GM21360 (cell line): ENCODE measurements around the gene PRKCZ.
"Not testable (repeated sequence)": the region's sequence is repeated elsewhere in the genome, so short reads cannot be mapped to it uniquely, and the experiment has no call there.

Experiments used
- ATAC-seq: cut with Tn5 transposase; IDR thresholded peaks from one replicate; pipeline ENCODE4 v1.9.1; 2021; ENCODE audit warnings: mild to moderate bottlenecking, moderate library complexity; ENCODE audit not compliant: unreplicated experiment

The PRKCZ gene

DNA sequence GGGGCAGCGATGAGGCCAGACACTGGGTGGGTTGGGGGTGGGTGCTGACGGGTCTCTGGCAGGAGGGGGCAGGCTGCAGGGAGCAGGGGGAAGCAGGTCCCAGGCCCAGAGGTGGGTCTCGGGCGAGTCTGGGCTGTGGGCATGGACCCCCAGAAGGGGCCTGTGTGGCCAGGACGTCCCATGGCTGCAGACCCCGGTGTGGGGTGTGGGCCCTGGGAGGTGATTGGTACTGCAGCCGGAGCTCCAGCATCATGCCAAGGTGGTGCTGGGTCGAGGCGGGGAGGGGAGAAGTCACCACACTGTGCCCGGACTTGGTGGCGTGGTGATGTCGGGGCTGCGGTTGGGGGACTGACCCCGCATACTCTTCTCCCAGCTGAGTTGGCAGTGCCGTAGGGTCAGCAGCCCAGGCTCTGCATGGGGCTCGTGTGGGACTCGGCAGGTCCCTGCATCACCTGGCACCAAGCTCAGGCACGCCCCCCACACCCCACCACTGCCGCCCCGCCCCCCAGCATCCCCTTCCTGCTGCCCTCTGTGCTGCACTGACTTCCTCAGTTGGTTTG is 31.2 kb downstream of the PRKCZ start:
- no peak for ATAC-seq

GRCh38 chr1:2082064-2082463 is 31.9 kb downstream of the PRKCZ start:
- ATAC-seq: no peak

DNA sequence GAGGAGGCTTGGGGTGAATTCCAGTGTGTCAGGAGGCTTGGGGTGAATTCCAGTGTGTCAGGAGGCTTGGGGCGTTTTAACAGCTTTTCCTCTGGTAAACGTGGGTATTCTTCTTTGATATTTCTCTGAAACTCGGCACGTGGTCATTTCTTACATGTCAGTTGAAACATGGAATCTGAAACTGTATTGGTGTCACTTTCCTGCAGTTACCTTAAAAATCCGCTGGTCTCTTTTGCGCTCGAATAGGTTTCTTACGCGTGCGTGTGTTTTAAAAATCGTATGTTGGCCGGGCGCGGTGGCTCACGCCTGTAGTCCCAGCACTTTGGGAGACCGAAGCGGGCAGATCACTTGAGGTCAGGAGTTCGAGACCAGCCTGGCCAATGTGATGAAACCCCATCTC is 33.5 kb downstream of the PRKCZ start:
- no peak for ATAC-seq

DNA sequence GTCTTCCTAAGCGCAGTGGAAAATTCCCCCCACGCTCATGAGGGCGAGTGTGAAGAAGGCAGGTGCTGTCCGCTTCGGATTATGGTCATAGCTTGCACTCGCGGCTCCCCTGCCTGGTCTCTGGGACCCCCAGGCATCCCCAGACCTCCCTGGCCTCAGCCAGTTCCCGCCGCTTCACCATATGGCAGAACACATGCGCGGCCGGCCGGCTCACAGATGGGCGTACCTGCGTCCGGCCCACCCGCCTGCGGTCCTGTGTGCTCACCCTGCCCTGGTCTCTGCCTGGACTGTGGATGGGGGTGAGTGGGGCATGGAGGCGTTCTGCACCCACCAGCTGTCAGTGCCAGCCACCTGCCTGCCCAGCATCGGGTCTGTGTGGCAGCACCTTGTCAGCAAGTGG is 34.1 kb downstream of the PRKCZ start:
- no peak for ATAC-seq

DNA sequence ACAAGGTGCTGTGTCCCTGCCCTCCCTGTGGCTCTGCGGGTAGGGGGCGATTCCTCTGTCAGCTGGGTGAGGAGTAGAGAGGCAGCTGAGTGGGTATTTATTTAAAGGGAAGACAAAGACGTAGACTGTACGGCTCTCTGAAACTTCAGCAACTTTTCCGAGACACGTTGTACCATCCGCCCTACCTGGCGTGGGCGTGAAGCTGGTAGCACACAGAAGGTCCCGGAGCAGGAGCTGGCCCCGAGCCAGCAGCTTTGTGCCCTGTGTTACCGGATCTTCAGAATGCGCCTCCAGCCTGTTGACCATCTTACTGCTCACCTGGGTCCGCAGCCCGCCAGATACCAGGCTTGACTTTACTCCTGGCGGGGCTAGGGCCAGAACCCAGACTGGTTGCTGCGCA is 34.9 kb downstream of the PRKCZ start:
- no peak for ATAC-seq

DNA sequence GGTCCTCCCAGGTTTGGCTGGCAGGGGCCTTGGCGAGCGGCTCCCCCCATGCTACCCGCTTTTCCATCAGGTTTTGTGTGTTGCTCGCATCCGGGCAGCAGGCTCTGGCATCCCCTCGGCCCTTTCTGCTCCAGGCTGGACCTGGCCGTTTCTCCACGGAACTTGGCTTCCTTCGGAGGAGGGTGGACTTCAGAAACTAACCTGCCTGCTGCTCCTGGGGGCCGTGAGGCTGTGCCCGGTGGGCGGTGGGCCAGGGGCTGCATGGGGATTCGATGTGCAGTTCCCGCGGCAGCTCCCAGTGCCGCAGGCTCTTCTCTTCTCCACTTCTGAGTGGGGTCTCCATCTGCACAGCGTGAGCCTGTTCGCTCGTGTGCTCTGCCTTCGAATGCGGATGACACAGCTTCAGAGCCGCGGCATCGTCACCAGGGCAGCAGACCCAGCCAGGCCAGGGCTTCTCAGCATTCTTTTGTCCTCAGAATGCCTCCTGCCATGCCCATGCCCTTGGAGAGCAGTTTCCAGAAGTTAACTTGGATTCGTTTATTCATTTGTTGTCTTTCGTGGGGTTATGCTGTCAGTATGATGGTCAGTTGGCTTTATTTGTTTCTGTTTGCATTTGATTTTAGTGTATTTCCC is 36.4 kb downstream of the PRKCZ start:
- no peak for ATAC-seq

GRCh38 chr1:2087766-2088165 is 37.6 kb downstream of the PRKCZ start:
- ATAC-seq: no peak

GRCh38 chr1:2088458-2088857 is 38.2 kb downstream of the PRKCZ start:
- ATAC-seq: no peak

DNA sequence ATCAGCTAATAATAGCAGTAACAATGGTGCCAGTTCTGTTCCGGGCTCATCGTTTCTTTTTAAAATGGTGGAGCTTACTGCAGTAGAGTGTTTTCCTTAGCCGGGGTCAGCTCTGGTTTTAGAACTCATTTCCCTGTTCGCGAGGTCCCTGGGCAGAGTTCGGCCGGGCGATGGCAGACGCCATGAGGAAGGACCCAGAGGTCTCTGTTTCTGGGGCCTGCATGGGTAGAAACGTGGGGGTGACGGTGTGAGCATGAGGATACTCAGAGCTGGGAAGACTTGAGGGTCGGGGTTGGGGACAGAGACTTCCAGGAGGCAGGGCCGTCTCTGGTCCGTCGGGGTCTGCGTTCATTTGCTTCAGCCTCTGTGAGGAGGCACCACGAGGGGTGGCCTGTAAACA is 38.8 kb downstream of the PRKCZ start:
- no peak for ATAC-seq

DNA sequence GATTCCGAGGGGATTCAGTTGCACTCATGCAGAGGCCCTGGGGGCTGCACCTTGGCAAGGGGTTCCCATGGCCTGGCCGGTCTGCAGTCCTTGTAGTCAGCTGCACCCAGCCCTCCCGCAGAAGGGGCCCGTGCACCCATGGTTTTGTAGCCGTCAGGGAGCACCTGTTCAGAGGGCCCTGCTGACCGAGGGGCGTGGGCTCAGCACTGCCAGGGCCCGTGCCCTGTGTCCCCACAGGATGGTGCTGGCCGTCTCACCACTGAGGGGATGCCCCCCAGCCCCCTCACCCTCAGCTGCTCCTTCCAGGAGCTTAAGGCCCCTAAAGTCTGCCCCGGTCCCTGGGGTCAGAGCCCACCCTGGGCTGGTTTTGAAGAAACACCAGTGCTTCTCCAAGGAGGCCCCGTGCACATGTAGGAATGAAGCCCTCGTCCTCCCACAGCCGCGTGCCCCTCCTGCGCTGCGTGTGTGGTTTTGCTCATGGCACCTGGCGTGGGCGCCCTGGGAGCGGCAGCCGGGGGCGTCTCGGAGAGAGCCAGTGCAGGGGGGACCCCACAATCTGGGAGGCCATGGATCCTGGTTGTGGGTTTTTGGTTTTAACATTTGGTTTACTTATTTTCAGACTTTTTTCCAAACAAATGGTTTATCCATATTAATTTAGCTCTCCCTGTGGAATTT is 40.1 kb downstream of the PRKCZ start:
- ATAC-seq: no peak

DNA sequence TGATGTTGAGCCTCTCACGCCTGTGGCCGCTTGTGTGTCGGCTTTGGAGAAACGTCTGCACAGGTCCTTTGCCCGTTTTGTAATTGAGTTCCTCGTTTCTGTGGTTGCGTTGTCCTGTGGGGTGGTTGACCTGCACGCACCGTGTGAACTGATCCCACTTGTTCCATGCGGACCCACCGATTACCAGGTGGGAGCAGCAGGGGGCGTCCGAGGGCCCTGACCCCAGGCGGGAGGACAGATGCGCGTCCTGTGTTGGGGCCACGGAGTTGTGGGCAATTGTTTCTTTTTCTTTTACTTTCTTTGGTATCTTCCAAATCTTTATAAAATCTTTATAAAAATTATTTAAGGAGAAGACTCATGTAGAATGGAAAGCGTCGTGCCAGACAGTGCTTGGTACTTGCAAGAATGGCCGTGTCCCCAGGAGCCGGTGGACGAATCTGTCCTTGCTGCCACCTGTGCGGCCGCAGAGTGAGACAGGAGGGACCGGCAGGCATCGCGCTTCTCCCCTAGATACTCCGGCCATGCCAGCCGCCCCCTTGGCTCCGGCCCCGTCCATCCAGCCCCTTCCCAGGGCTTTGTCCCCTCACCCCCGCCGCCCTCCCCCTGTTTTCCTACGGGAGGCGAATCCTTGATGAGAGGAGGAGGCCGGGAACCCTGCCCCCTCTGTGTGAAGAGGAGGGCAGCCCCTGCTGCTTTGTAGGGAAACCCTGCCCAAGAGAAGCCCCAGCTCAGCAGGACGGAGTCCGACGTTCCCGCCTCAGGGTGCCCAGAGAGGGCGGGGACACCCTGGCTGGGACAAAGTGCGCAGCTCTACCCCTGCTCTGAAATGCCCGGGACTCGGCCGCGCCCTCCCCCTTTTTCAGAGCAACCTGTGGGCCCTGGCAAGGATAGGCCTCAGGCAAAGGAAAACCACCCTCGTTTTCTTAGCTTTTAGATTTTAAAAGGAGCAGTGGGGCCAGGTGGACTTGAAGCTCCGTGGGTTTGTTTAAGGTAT is 41.7 kb downstream of the PRKCZ start:
- no peak for ATAC-seq

DNA sequence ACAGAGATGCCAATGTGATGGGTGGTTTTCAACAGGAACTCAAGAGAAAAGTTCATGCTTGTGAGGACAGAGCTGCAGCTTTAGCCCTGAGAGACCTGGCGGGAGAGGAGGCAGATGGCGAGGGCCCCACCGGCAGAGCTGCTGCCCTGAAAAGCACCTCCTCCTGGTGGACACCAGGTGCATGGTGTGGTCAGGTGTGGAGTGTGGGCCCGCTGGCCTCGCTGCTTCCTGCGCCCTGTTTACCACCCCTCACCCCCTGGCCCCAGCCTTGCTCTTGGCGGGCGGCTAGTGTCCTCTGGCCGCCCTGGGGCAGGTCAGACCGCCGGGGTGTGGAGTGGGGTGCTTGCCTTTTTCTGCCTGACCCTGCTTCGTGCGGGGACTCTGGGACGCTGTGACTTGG is 42.8 kb downstream of the PRKCZ start:
- ATAC-seq: no peak

DNA sequence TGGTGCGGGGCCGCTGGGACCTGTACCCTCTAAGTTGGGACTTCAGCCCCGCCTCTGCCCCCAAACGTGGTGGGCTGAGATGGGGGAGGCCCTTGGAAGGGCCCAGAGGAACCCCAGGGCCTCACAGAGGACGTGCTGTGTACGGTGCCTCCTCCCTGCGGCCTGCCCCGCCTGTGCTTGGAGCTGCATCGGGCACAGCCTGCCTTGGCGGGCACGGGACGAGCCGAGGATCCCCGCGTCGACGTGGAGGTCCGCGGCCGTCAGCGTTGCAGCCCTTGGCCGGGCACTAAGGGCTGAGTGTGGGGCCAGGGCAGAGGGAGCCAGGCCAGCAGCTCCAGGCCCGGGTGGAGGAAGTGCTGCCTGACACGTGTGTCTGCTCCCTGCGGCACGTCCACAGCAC is 43.4 kb downstream of the PRKCZ start:
- no peak for ATAC-seq

DNA sequence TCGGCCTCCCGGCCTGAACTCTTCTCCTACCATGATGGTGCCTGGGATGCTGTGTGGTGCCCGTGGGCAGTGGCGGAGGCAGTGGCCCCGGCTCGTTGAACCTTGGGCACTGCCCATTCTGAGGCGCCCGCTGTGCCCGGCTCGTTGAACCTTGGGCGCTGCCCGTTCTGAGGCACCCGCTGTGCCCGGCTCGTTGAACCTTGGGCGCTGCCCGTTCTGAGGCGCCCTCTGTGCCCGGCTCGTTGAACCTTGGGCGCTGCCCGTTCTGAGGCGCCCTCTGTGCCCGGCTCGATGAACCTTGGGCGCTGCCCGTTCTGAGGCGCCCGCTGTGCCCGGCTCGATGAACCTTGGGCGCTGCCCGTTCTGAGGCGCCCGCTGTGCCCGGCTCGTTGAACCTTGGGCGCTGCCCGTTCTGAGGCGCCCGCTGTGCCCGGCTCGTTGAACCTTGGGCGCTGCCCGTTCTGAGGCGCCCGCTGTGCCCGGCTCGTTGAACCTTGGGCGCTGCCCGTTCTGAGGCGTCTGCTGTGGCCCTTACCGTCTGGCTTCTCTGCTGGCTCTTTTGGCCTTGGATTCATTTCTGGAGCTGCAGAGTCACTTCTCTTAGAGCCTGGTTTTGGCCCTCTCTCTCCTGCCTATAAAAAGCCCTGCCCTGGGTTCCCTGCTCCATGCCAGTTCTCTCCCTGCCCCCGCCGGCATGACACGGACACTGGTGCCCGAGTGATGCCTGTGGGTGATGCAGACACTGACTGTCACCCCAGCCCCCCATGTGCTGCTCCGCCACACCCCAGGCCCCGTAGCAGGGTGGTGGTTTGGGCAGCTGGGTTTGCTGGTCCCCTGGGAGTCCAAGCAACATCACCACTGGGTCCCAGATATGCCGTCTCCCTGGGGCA is 44.3 kb downstream of the PRKCZ start:
- ATAC-seq: not testable (repeated sequence)

GRCh38 chr1:2095394-2095793 is 45.2 kb downstream of the PRKCZ start:
- no peak for ATAC-seq

GRCh38 chr1:2095981-2096736 is 45.9 kb downstream of the PRKCZ start:
- no peak for ATAC-seq

DNA sequence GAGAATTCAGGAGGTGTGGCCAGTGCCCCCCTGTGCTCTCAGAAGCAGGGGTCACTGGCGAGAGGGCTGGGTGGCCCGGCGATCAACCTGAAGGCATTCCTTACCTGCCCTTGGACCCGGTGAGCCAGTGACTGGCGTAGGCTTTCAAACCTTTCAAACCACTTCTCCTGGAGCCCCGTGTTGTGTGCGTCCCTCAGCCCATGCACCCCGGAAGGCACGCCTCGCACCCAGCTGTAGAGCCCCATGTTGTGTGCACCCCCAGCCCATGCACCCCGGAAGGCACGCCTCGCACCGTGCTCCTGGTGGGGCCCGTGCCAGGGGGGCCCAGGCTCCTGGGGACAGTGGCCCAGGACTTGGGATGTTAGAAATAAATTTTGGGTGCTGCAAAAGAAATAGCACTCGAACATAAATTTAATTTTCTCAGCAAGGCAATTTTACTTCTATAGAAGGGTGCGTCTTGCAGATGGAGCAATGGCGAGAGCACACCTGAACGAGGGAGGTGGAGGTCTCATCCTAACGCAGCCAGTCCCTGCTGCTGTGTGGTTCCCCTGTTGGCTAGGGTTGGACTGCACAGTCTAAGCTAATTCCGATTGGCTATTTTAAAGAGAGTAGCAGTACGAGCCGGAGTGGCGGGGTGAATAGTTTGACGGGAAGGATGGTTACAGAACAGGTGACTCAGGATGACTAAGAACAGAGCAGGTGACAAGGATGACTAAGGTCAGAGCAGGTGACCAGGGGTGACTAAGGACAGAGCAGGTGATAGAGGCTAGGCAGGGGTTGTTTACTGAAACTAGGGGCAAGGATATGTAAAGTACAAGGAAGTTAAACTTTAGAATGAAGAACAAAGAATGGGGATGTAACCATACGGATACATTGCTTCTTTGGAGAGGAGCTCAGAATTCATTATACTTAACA is 47.4 kb downstream of the PRKCZ start:
- no peak for ATAC-seq

- no peak for ATAC-seq
Measured at GRCh38 chr1:2098301-2098698, 48.1 kb downstream of the PRKCZ start.
